ENCODE results near the gene RCC2.
"Not testable (repeated sequence)": the region's sequence is repeated elsewhere in the genome, so short reads cannot be mapped to it uniquely, and the experiment has no call there.

DNA sequence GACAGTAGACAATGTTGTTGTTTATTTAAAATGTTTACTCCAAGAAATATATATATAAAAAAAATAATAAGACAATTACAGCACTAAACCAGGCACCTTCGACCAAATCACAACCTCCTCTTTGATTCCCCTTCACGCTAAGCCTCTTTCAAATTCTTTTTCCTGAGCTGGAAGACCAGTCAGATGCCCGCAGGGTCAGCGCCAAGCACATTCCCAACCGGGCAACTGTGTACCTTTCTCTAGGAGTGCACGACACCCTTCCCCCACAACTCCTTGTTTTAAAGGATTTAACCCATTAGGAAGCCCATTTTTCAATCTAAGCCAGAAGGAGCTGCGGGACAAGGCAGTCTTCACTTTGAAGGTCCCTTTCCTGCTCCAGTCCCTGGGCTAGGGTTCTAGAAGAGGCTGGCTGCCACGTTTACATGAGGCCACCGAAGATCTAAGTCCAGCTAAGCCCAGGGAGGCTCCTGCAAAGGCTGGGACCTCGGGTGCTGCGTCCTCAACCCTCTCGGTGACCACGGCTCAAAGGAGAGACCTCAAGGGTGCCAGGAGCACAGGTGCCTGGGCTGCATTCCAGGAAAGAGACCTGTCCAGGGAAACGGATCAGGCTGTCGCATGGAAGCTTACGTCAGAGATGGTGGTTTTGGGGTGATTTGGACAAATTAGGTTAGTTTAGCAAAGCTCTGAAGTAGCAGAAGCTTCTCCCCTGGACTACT is 32.6 kb downstream of the RCC2 start:
- TF ChIP-seq, protein P1, sequence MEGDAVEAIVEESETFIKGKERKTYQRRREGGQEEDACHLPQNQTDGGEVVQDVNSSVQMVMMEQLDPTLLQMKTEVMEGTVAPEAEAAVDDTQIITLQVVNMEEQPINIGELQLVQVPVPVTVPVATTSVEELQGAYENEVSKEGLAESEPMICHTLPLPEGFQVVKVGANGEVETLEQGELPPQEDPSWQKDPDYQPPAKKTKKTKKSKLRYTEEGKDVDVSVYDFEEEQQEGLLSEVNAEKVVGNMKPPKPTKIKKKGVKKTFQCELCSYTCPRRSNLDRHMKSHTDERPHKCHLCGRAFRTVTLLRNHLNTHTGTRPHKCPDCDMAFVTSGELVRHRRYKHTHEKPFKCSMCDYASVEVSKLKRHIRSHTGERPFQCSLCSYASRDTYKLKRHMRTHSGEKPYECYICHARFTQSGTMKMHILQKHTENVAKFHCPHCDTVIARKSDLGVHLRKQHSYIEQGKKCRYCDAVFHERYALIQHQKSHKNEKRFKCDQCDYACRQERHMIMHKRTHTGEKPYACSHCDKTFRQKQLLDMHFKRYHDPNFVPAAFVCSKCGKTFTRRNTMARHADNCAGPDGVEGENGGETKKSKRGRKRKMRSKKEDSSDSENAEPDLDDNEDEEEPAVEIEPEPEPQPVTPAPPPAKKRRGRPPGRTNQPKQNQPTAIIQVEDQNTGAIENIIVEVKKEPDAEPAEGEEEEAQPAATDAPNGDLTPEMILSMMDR (conservative IDR thresholded peaks at IDR 0.05; ENCODE audit: low read depth, low read length) = not testable (repeated sequence)
- TF ChIP-seq EZH2 (IDR thresholded peaks at IDR 0.05; ENCODE audit: low read length, unreplicated experiment) = not testable (repeated sequence)

Data from PC-3 (cell line).